Muscle of arm (tissue), 12 donors: Measurements from ENCODE around the gene CFHR1. TPM values are rescaled to one million over a fixed set of nuclear protein-coding genes. Genes with fewer than 3 reads are reported as not detected.

Experiments
- DNase-seq: peaks from one replicate; pipeline ENCODE4 v3.0.0-alpha.2; 2013
- polyA plus RNA-seq, 12 donors: library from polyadenylated mRNA; unstranded; fragments of 120-200 nt; gene quantifications; one replicate each; pipeline ENCODE4 v1.2.1, GENCODE V29; 2013; ENCODE audit not compliant: insufficient read length in 12 of 12

The CFHR1 gene
- polyA plus RNA-seq, 12 donors: 0.43 to 2.7 (median 0.69) TPM; not detected in 3

DNA sequence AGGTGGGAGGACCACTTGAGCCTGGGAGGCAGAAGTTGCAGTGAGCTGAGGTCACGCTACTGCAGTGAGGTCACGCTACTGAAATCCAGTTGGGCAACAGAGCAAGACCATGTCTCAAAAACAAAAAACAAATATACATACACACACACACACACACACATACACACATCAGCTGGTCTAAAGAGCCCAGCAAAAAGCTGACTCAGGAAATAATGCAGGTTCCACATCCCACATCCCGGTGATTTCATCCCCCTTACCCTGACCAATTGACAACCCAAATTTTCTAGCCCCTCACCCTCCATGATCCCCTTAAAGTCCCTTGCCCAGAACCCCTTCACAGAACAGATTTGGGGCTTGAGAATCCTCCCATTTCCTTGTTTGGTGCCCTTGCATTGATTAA is 56.4 kb downstream of the CFHR1 start:
- DNase-seq: no peak

DNA sequence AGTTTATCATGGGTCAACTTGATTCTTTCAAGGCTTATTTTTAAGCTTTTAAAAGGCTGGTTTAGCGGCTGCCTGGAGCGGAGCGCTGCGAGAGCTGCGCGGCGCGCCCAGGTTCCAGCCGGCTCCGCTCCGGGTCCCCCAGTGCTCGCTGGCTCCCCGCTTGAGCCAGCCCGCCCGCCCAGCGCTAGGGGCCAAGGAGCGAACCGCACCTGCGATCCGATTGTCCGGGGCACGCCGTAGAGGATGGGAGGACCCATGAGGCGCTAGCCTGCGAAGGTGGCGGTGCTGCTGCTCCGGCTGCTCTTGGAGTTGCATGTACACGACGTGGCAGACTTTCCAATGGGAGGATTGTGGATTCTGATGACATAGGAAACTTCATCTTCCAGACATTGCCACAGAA is 58.4 kb downstream of the CFHR1 start:
- DNase-seq: peak; percentile 9

Other genes starting within 250 kb of the CFHR1 start
- 10 to 100 TPM in 1 of 12 donors, 1 to 10 TPM in 10, not detected in 1; 5.0 to 10.8 (median 7.7) TPM for gene KCNT2, start 211.3 kb upstream of the CFHR1 start, polyA plus RNA-seq
- 100 to 1,000 TPM in 6 of 12 donors, 10 to 100 TPM in 5, not detected in 1; 51.4 to 131 (median 111) TPM for gene CFH, start 167.7 kb upstream of the CFHR1 start, polyA plus RNA-seq
- 10 to 100 TPM in 1 of 12 donors, 1 to 10 TPM in 9, under 1 TPM in 1, not detected in 1; 0.65 to 10.5 (median 3.0) TPM for gene CFHR3, start 44.9 kb upstream of the CFHR1 start, polyA plus RNA-seq
- under 1 TPM in 1 of 12 donors, not detected in 11; 0.15 TPM for gene CFHR4, start 68.3 kb downstream of the CFHR1 start, polyA plus RNA-seq
- under 1 TPM in 2 of 12 donors, not detected in 10; 0.23 to 0.74 TPM for gene CFHR2, start 124.0 kb downstream of the CFHR1 start, polyA plus RNA-seq
- gene CFHR5, start 157.8 kb downstream of the CFHR1 start, polyA plus RNA-seq: not detected
- gene F13B, start 247.5 kb downstream of the CFHR1 start, polyA plus RNA-seq: 1 to 10 TPM in 1 of 12 donors, under 1 TPM in 2, not detected in 9; 0.12 to 1.1 (median 0.13) TPM